ENCODE results near the gene CNTNAP2. TPM values are rescaled to one million over a fixed set of nuclear protein-coding genes. Genes with fewer than 3 reads are reported as not detected.

The CNTNAP2 gene
- total RNA-seq, 1 donor from 2014 or later: 2.2 TPM

DNA sequence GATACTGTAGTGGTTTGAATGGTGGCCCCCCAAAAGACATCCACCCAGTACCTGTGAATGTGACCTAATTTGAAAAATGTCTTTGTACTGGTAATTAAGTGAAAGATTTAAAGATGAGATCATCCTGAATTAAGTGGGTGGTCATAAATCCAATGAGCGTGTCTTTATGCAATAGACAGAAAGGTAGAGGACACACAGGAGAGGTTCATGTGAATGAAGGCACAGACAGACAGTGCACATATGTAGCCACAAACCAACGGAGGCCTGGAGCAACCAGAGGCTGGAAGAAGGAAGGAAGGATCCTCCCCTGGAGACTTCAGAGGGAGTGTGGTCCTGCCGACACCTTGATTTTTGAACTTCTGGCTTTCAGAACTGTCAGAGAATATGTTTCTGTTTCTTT, 160.3 kb downstream of the CNTNAP2 start:
- intact Hi-C loops (cut with DNase I): no loop called here
- H3K4me1 ChIP-seq: no peaks in the 10 kb centered on the region
- no peaks in the 10 kb centered on the region for H3K36me3 ChIP-seq
- no peaks in the 10 kb centered on the region for H3K9me3 ChIP-seq
- TF ChIP-seq, protein P1, sequence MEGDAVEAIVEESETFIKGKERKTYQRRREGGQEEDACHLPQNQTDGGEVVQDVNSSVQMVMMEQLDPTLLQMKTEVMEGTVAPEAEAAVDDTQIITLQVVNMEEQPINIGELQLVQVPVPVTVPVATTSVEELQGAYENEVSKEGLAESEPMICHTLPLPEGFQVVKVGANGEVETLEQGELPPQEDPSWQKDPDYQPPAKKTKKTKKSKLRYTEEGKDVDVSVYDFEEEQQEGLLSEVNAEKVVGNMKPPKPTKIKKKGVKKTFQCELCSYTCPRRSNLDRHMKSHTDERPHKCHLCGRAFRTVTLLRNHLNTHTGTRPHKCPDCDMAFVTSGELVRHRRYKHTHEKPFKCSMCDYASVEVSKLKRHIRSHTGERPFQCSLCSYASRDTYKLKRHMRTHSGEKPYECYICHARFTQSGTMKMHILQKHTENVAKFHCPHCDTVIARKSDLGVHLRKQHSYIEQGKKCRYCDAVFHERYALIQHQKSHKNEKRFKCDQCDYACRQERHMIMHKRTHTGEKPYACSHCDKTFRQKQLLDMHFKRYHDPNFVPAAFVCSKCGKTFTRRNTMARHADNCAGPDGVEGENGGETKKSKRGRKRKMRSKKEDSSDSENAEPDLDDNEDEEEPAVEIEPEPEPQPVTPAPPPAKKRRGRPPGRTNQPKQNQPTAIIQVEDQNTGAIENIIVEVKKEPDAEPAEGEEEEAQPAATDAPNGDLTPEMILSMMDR (IDR thresholded peaks at IDR 0.05): no peak
- no peak for TF ChIP-seq POLR2AphosphoS5 (IDR thresholded peaks at IDR 0.05; ENCODE audit: insufficient read depth in 1 of 2, low read depth in 1 of 2)
- TF ChIP-seq POLR2A (IDR thresholded peaks at IDR 0.05): no peak
- no peaks in the 10 kb centered on the region for H3K27me3 ChIP-seq
- DNase-seq (ENCODE audit: extremely low spot score in 2 of 2): no peak
- H3K27ac ChIP-seq: no peak overlapping the region
- no peak overlapping the region for H3K4me3 ChIP-seq

DNA sequence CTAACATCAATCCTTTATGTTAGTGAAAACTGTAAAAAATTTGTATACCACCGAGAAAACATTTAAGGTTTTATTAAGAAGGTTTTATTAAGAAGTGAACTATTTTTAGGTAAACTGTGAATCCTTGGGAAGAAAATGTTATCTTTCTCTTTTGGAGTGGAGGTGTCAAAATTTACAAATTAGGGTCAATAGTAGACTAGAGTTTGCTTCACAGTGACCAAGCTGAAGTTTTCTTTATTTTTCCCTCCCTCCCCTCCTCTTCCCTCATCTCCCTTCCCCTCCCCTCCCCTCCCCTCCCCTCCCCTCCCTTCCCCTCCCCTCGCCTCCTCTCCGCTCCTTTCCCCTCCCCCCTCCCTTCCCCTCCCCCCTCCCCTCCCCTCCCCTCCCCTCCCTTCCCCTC, 168.8 kb downstream of the CNTNAP2 start:
- Histone ChIP-seq H3K4me1 (no peaks in the 10 kb centered on the region), H3K36me3 (no peaks in the 10 kb centered on the region), H3K27ac (no peak overlapping the region), H3K4me3 (no peak overlapping the region), H3K9me3 (no peaks in the 10 kb centered on the region), H3K27me3 (no peaks in the 10 kb centered on the region)
- no peak for DNase-seq (ENCODE audit: extremely low spot score in 2 of 2)
- TF ChIP-seq POLR2A (IDR thresholded peaks at IDR 0.05): no peak
- TF ChIP-seq, protein P1 (IDR thresholded peaks at IDR 0.05): no peak
- no peak for TF ChIP-seq POLR2AphosphoS5 (IDR thresholded peaks at IDR 0.05; ENCODE audit: insufficient read depth in 1 of 2, low read depth in 1 of 2)
- intact Hi-C loops (cut with DNase I): no loop called here

DNA sequence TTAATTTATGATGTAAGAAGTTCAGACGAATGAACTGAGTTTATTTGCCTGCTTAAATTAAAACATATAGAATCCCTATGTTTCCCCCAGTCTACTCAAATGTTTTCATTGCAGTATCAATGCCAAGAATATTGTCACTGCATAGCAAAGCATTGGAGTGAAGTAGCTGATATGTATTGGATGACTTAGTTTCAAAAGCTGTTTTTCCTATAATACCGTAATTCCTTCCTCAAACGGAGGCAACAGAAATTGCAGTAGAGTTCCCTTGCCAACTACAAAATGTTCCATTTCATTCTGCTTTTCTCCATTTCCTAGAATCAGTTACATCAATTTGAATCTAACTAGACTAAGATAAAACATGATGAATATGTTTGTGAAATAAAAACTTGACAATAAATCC, 174.1 kb downstream of the CNTNAP2 start:
- Histone ChIP-seq H3K4me3 (no peak overlapping the region), H3K9me3 (no peaks in the 10 kb centered on the region), H3K4me1 (no peaks in the 10 kb centered on the region), H3K27me3 (no peaks in the 10 kb centered on the region), H3K36me3 (no peaks in the 10 kb centered on the region), H3K27ac (no peak overlapping the region)
- DNase-seq (ENCODE audit: extremely low spot score in 2 of 2): no peak
- TF ChIP-seq, protein P1 (IDR thresholded peaks at IDR 0.05): no peak
- TF ChIP-seq POLR2A (IDR thresholded peaks at IDR 0.05) (no peak), POLR2AphosphoS5 (IDR thresholded peaks at IDR 0.05; ENCODE audit: insufficient read depth in 1 of 2, low read depth in 1 of 2) (no peak)
- intact Hi-C loops (cut with DNase I): no loop called here

DNA sequence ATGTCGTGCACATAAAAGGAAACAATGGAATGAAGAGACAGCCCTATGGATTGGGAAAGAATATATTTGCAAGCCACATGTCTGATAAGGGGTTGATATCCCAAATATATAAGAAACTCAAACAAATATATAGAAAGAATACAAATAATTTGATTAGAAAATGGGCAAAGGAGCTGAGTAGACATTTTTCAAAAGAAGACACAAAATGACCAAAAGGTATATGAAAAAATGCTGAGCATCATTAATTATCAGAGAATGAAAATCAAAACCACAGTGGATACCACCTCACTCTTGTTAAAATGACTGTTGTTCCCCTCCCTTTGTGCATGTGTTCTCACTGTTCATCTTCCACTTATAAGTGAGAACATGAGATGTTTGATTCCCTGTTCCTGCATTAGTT, 175.3 kb downstream of the CNTNAP2 start:
- intact Hi-C loops (cut with DNase I): no loop called here

GRCh38 chr7:146296028-146296427, 179.4 kb downstream of the CNTNAP2 start:
- TF ChIP-seq, protein P1 (IDR thresholded peaks at IDR 0.05): no peak
- TF ChIP-seq POLR2AphosphoS5 (IDR thresholded peaks at IDR 0.05; ENCODE audit: insufficient read depth in 1 of 2, low read depth in 1 of 2) (no peak), POLR2A (IDR thresholded peaks at IDR 0.05) (no peak)
- Histone ChIP-seq H3K4me1 (no peaks in the 10 kb centered on the region), H3K27ac (no peak overlapping the region), H3K36me3 (no peaks in the 10 kb centered on the region), H3K27me3 (no peaks in the 10 kb centered on the region), H3K9me3 (no peaks in the 10 kb centered on the region), H3K4me3 (no peak overlapping the region)
- intact Hi-C loops (cut with DNase I): no loop called here
- no peak for DNase-seq (ENCODE audit: extremely low spot score in 2 of 2)

More for the DNA sequence above, 175.3 kb downstream of the CNTNAP2 start:
- H3K9me3 ChIP-seq: no peaks in the 10 kb centered on the region
- H3K27ac ChIP-seq: no peak overlapping the region
- H3K36me3 ChIP-seq: no peaks in the 10 kb centered on the region
- H3K4me1 ChIP-seq: no peaks in the 10 kb centered on the region
- H3K27me3 ChIP-seq: no peaks in the 10 kb centered on the region
- no peak overlapping the region for H3K4me3 ChIP-seq
- TF ChIP-seq, protein P1 (IDR thresholded peaks at IDR 0.05): no peak
- TF ChIP-seq POLR2A (IDR thresholded peaks at IDR 0.05) (no peak), POLR2AphosphoS5 (IDR thresholded peaks at IDR 0.05; ENCODE audit: insufficient read depth in 1 of 2, low read depth in 1 of 2) (no peak)
- no peak for DNase-seq (ENCODE audit: extremely low spot score in 2 of 2)
